HG03342 (cell line): Measurements from ENCODE around the gene SLC9C2.
"Not testable (repeated sequence)": the region's sequence is repeated elsewhere in the genome, so short reads cannot be mapped to it uniquely, and the experiment has no call there.

ENCODE experiments used
- ATAC-seq: cut with Tn5 transposase; IDR thresholded peaks from one replicate; pipeline ENCODE4 v1.9.1; 2021; ENCODE audit warnings: mild to moderate bottlenecking, moderate library complexity; ENCODE audit not compliant: unreplicated experiment

The SLC9C2 gene

DNA sequence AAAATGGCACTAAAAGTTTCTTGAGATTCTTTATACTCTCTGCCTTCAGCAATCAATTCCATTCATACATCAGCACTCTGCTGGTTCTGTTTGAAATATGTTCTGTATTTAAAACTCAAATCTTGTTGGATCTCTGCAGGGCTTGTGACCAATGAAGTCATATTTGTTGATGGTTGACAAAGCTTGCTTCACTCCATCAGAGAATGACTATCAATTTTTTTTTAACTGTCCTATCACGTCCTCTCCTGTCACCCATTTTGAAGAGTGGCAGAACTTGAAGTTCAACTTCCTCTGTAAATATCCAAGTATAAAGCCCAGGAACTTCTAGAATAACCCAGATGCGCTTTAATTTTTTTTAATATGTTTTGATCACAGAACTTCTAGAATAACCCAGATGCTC, 114.9 kb downstream of the SLC9C2 start:
- no peak for ATAC-seq

DNA sequence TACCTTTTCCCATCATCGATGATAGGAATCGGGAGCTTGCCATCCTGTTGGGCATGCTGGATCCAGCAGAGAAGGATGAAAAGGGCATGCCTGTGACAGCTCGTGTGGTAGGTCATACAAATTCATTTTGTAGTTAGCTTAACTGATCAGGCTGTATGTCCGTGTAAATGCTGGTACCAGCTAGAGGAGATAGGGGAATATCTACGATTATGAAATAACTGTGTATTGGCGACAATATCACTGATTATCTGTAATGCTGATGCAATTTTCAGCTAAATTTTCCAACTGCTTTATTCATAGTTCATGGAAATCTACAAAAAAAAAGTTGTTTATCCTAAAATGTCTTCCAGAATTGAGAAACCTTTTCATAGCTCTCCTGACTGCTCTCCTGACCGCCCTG, 117.5 kb downstream of the SLC9C2 start:
- ATAC-seq, result no peak

DNA sequence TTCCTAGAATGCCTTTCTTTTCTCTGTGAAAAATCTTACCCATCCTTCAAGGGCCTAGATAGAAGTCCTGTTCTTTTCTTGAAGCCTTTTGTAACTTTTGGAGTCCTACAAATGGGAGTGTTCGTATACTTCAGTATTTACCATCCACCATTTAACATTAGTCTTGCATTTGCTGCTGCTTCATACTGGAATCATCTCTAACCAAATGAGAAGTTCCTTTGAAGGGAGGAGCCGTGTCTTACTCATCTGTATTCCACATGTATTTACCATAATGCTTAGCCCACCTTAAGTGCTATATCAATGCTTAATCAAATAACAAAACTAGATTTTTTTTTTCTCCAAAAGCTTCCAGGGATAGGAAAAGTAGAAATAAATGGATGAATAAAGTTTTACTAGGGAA, 118.6 kb downstream of the SLC9C2 start:
- ATAC-seq, result no peak

DNA sequence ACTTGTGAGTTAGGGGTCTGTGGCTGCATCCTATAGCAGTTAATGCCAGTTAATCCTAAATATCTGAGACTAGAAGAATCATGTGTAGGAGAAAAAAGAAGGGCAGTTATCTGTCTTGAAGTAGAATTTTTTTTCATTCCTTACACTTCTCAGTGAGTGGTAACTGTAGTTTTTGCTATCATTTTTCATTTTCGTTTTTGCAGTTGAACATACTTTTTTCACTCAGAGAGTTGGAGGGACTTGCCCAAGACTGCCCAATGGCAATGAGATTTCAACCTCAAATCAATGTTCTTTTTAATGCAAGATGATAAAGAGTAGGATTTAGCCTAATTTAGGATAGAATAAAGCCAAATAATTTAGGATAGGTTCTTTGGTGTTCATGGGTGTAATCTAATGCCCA, 120.2 kb downstream of the SLC9C2 start:
- no peak for ATAC-seq

DNA sequence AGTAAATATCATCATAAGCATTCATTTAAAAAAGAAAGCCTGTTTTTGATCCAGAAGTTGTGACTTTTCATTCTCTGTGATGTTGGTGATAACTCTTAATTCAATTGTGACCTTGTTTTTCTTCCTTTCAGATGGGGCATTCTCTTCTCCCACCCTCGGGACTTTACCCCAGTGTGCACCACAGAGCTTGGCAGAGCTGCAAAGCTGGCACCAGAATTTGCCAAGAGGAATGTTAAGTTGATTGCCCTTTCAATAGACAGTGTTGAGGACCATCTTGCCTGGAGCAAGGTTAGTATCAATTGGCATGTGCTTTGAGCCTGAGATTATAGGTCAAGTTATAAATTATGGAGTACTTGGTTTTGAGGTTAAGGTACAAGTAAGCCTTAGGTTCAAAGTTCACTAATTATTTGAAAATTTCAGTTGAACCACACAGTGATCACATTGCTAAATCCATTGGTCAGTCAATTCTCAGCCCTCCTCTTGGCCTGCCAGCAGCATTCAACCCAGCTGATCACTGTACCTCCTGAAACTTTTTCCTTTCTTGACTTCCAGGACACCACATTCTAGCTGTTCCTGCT, 121.6 kb downstream of the SLC9C2 start:
- no peak for ATAC-seq

DNA sequence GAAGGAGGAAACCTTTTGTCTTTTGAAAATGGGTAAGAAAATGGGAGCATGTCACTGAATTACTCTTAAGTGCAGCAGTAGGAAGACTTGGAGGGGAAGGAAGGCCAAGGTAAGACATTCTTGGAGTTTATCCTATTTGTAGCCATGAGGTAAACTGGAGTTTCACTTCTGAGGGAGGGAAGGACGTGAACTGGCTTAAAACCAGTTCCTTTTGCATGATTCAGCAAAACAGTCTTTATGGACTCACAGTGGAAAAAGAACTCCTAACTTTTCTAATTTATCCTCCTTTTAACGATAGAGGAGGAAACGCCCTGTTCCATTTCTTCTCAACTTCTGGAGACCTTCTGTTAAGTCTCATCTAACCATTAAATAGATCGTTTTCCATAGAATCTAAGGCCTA, 123.2 kb downstream of the SLC9C2 start:
- no peak for ATAC-seq

DNA sequence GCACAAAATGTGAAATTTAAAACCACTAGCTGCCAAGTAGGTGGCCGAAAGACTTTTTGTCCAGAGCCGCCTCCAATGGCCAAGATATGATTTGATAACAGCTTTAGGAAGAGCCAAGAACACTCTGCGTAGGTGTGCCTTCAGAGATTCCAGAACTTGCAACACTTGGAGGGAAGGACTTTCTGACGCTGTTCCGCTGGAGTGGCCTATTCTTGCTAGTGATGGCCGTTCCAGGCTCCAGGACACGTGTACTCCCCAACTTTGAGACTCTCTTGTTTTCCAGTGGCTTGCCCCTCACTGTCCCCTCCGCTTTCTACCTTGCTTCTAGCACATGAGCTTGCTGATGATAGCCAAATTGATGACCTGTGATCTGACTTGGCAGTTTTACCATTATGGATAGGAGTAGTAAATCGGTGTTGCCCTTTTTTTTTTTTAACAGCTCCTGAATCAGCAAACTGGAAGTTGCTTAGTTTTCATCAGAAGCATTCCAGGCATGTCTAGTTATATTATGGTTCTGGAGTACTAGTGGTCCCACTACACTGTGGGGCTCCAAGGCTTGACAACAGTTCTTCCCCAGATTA, 124.7 kb downstream of the SLC9C2 start:
- no peak for ATAC-seq

DNA sequence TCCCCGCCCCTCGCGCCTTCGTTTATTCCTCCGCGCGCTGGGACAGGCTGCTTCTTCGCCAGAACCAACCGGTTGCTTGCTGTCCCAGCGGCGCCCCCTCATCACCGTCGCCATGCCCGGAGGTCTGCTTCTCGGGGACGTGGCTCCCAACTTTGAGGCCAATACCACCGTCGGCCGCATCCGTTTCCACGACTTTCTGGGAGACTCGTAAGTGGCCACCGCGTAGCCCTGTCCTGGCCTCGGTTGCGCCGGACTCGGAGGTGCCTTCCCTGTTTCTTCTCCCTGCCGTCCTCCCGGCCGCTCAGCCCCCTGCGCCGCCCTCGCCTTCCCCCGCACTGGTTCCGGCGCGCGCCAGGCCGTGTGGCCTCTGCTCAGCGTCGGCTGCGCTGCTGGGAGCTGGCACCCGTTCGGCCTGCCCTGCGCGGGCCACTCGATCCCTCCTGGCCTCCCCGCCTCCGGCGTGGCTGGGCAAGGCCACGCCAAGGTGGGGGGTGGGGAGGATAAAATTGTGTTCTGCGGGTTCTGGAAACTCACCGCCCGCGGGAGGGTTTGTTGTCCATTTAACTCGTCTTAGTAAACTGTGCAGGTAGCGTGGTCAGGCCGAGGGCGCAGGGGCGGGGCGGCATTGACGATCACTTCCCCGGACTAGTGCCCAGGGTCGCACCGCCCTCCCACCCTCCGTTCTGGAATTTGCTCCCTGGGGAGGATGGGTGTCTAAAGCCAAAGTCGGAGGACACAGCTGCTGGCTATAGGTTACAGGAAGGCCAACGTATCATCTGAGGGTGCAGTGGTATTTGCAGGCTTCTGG, 125.4 kb downstream of the SLC9C2 start, which contains the start of gene PRDX6:
Gene PRDX6 (plus strand): TSS at position 50 of the 808 bp plus-strand sequence. CDS start 63 bp downstream, at position 113.
- ATAC-seq, result peak; percentile 54

DNA sequence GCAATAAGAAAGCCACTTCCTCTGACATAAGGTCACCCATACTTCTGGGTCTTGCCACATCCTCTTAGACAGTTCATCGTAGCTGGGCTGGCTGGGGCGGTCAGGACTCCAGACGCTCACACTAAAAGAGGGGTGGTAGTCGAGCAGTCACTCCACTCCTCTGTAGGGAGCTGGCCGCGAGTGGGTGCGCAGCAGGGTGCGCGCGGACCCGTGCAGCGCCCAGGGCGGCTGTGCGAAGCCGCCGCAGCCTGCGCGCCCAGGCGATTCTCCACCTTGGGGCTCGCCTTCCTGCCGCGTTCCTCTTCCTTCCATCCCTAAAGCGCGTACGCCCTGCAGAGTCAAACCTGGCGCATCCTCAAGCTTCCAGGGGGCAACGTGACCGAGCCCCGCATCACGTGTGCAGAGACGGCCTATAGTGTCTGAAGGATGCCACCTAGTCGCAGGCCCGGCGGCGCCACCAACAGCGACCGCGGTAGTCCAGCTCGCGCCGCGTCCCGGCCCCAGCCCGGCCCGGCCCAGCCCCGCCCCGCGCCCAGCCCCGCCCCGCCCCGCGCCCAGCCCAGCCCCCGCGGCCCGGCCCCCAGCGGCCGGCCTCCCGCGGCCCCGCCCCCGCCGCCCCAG, 126.1 kb downstream of the SLC9C2 start:
- peak; percentile 96 for ATAC-seq

DNA sequence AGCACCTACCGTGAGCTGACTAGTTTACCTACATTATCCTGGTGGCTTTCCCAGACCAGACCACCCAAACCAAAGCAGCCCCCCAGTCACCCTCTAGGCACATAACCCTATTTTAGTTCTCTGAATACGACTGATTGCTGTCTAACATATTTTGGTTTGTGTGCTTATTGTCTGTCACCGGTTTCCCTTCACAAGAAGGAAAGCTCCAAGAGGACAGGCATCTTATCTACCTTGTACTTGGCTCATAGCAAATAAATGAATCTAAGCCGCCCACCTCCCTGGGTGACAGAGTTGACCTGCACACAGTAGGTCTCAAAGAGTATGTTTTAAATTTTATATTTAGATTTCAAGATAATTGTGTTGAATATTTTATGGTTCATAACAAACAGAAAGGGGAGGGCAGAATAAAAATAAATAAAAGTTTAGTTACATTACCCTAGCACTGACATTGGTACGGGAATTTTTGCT, 126.6 kb downstream of the SLC9C2 start:
- ATAC-seq, result no peak

DNA sequence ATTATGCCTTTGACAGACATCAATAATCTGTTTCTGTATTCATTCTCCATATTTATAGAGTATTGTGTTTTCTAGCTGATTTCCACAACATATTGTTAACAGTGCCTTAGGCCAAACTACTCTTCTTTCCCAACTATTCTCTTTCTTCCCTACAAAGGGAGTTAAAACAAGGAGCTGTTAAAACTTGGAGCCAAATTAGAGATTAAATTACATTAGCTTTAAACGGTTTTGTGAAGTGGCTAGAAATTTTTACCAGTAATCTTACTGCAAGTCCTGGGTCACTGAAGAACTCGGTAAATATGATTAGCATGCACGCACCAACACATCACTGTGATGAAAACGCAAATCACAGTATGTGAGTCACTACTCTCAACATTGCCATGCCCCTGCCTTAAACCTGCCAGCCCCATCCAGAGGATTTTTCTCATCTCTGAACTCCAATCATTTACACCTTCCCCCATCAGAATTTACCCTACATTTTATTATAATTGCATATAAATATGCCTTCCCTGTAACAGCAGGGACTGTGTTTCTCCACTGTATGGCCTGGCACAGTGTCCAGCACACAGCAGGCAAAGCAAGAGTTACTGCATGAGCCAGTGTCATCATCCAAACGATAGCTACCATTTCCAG, 127.2 kb downstream of the SLC9C2 start:
- ATAC-seq, result no peak

DNA sequence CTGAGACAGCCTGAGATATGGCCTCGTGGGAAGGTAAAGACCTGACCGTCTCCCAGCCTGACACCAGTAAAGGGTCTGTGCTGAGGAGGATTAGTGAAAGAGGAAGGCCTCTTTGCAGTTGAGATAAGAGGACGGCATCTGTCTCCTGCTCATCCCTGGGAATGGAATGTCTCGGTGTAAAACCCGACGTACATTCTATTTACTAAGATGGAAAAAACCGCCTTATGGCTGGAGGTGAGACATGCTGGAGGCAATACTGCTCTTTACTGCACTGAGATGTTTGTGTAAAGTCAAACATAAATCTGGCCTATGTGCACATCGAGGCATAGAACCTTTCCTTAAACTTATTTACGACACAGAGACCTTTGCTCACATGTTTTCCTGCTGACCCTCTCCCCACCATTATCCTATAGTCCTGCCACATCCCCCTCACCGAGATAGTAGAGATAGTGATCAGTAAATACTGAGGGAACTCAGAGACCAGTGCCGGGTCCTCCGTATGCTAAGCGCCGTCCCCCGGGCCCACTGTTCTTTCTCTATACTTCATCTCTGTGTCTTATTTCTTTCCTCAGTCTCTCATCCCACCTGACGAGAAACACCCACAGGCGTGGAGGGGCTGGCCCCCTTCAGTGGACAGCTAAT, 128.0 kb downstream of the SLC9C2 start:
- ATAC-seq, result not testable (repeated sequence)

DNA sequence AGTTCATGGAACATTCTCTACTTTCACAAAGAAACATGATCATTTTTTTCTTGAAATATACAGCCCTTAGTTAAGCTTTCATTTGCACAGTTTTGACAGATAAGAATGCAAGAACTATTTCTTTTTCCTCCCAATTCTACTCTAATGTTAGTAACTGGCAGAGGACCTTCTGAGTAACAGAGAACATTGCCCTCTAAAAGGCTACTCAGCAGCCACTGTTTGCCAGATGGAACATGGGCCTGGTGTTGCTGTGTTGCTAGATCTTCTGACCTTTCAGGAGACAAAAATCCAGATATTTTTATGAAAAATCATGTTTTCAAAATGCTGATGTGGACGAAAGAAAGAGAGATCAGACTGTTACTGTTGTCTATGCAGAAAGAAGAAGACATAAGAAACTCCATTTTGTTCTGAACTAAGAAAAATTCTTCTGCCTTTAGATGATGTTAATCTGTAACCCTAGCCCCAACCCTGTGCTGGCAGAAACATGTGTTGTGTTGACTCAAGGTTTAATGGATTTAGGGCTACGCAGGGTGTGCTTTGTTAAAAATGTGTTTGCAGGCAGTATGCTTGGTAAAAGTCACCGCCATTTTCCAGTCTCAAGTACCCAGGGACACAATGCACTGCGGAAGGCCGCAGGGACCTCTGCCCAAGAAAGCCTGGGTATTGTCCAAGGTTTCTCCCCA, 128.6 kb downstream of the SLC9C2 start:
- no peak for ATAC-seq

DNA sequence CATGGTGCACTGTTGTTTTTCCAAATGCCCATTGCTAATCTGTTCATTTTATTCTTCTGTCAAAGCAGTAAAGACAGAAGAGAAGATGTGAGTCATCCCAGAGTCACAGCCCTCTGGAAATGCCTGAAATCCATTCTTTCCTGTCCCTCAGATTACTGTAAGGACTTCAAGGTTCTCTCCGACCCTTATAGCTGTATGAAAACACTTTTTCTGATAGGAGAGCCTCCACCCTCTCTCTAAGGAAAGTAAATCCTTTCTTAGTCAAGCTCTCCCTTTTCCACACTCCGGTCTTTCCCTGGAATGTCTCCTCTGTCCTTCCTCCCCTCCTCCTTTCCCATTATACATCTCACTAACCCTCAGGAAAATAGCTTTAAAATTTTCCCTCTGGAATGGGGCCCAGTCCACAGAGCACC, 129.3 kb downstream of the SLC9C2 start:
- no peak for ATAC-seq

DNA sequence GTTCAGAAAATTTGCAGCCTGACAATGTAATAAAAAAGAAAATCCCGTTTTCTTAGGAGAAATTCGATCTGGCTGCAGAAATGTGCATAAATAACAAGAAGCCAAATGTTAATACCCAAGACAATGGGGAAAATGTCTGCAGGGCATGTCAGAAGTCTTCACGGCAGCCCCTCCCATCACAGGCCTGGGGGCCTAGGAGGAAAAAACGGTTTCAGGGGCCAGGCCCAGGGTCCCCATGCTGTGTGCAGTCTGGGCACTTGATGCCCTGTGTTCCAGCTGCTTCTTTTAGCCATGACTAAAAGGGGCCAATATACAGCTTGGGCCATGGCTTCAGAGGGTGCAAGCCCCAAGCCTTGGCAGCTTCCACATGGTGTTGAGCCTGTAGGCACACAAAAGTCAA, 132.3 kb downstream of the SLC9C2 start:
- no peak for ATAC-seq

DNA sequence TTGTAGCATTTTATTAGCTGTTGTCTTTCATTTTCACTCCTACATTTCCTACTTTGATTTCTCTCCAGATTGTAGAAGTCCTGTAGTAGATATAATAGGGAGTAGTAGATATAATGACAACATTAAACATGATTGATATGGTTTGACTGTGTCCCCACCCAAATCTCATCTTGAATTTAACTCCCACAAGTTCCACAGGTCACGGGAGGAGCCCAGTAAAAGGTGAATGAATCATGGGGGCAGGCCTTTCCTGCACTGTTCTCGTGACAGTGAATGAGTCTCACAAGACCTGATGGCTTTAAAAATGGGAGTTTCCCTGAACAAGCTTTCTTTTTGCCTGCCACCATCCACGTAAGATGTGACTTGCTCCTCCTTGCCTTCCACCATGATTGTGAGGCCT, 133.2 kb downstream of the SLC9C2 start:
- ATAC-seq, result no peak

DNA sequence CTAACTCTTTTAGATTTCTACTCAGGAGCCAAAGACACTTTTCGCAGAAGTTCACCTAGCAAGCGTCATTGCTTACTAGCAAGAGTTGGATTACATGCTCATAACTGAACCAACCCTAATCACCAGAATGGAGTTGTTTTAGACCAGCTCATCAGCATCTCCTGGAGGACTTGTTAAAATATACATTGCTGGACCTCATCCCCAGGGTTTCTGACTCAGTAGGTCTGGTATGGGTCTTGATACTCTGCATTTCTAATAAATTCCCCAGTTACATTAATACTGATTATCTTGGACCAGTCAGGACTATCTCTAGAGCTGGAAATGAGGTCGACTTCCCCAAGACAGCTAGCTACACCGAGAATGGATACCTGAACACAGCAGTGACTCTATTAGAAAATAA, 135.4 kb downstream of the SLC9C2 start:
- no peak for ATAC-seq

DNA sequence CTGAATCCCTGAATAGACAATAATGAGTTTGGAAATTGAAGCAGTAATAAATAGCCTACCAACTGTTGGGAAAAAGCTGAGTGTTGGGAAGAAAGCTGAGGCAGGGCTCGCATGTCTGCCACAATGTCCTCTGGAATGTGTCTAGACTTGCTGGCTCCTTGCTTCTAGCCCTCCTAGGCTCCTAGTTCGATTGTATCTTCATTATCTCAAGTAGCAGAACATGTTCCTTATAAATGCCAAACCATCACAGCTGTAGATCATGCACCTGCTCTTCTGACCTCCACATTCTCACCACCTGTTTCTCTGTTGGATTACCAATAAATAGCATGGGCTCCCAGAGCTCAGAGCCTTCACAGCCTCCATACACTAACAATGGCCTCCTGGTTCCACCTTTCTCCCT, 138.7 kb downstream of the SLC9C2 start:
- ATAC-seq, result not testable (repeated sequence)

DNA sequence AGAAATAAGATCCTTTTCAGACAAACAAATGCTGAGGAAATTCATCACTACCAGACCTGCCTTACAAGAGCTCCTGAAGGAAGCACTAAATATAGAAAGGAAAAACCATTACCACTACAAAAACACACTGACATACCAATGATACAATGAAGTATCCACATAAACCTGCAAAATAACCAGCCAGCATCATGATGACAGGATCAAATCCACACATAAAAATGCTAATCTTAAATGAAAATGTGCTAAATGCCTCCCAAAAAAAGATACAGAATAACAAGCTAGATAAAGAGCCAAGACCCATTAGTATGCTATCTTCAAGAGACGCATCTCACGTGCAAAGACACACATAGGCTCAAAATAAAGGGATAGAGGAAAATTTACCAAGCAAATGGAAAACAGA, 140.2 kb downstream of the SLC9C2 start:
- not testable (repeated sequence) for ATAC-seq

DNA sequence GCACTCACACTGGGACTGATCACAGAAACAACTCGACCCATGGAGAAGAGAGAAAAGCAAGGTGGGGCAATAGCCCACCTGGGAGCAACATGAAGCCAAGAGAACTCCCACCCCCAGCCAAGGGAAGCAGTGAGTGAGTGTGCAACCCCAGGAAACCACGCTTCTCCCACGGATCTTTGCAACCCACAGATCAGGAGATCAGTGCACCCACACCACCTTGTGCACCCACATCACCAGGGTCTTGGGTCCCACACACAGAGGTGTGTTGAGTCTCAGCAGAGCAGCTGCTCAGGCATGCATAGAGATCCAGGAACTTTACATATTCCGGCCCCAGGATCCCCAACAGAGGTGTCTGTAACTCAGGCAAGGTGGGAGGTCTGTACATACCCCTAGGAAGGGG, 143.0 kb downstream of the SLC9C2 start:
- no peak for ATAC-seq
